SK-N-MC (cell line): Measurements from ENCODE around the gene ERC2.

Source experiments
- EZH2 ChIP-seq: fragments of 200-600 bp; sonication (generic); IDR thresholded peaks from one replicate; pipeline ENCODE4 v1.6.1; 2017; ENCODE audit warnings: antibody characterized with exemption
- POLR2AphosphoS5 ChIP-seq: IDR thresholded peaks from 2 replicates; pipeline ENCODE4 v1.6.1; 2012; ENCODE audit warnings: mild to moderate bottlenecking, low read depth, low read length, borderline replicate concordance

DNA sequence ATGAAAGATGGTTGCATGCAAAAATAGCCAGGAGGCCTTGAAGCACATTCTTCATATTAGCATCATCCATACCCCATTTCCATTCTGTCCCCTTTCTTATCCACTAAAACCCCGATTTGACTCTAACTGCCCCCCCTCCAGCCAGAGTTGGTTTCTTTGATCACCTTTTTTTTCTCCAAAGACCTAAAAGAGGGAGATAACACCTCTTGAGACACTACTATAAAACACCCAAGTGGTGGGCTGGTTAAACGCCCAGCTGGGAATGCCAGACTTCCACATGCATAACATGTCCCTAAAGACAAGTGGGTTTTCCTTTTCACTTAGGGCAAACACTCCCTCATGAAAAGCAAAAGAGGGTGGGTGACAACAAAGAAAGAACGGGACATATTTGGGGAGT is 847.2 kb downstream of the ERC2 start:
- TF ChIP-seq POLR2AphosphoS5 (no peak), EZH2 (no peak)
